IPS-15b (cell line): Measurements from ENCODE around the gene LYRM9.
"Not testable (repeated sequence)": the region's sequence is repeated elsewhere in the genome, so short reads cannot be mapped to it uniquely, and the experiment has no call there.

ENCODE experiments used
- H3K27me3 ChIP-seq: one replicate; pipeline ENCODE4 v1.6.1; 2013; ENCODE audit warnings: low read length; ENCODE audit not compliant: control insufficient read depth, insufficient read depth
- H3K36me3 ChIP-seq: one replicate; pipeline ENCODE4 v1.6.1; 2013; ENCODE audit warnings: low read length; ENCODE audit not compliant: control insufficient read depth, insufficient read depth
- H3K4me1 ChIP-seq: one replicate; pipeline ENCODE4 v1.6.1; 2013; ENCODE audit warnings: mild to moderate bottlenecking, low read length; ENCODE audit not compliant: control insufficient read depth, insufficient read depth
- H3K4me3 ChIP-seq: one replicate; pipeline ENCODE4 v1.5.1; 2013; ENCODE audit warnings: low read depth, low read length
- H3K9ac ChIP-seq: one replicate; pipeline ENCODE4 v1.6.1; 2013; ENCODE audit warnings: low read depth, mild to moderate bottlenecking, low read length
- H3K9me3 ChIP-seq: one replicate; pipeline ENCODE4 v1.6.1; 2013; ENCODE audit warnings: mild to moderate bottlenecking, low read length; ENCODE audit not compliant: control insufficient read depth, insufficient read depth

Gene LYRM9

DNA sequence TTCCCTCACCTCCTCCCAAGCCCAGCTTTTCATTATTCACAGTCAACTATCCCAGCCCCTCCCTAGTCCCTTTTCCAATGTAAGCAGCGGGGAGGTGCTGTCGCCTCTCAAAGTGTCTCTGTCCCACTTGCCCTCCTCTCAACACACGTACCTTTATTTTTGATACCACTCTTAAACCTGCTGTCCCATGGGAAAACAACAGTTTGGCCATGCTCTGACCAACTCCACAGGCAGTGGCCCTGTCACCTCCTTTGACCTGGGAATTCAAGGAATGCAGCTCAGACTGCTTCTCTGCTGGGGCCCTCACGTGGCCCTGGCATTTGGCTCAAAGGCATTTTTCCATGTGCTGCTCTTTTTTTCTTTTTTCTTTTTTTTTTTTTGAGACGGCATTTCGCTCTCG lies 4.2 kb downstream of the LYRM9 start:
- peaks cover 16% of the 10 kb centered on the region for H3K27me3 ChIP-seq
- peaks cover 25% of the 10 kb centered on the region for H3K4me1 ChIP-seq
- H3K9ac ChIP-seq = no peak overlapping the region
- no peaks in the 10 kb centered on the region for H3K36me3 ChIP-seq
- no peaks in the 10 kb centered on the region for H3K9me3 ChIP-seq
- no peak overlapping the region for H3K4me3 ChIP-seq

GRCh38 chr17:27888067-27888466 lies 5.1 kb downstream of the LYRM9 start:
- Histone ChIP-seq H3K9me3 (no peaks in the 10 kb centered on the region), H3K9ac (no peak overlapping the region), H3K36me3 (no peaks in the 10 kb centered on the region), H3K4me3 (no peak overlapping the region), H3K27me3 (peaks cover 16% of the 10 kb centered on the region), H3K4me1 (peaks cover 18% of the 10 kb centered on the region)

- not testable (repeated sequence) for H3K9me3 ChIP-seq, H3K27me3 ChIP-seq, H3K4me3 ChIP-seq, H3K9ac ChIP-seq, H3K36me3 ChIP-seq
- peaks cover 18% of the 10 kb centered on the region for H3K4me1 ChIP-seq
Observed at GRCh38 chr17:27886348-27886906, 6.7 kb downstream of the LYRM9 start.

GRCh38 chr17:27882162-27882840 lies 10.9 kb downstream of the LYRM9 start:
- Histone ChIP-seq H3K36me3 (no peaks in the 10 kb centered on the region), H3K4me3 (no peak overlapping the region), H3K4me1 (no peaks in the 10 kb centered on the region), H3K9me3 (no peaks in the 10 kb centered on the region), H3K27me3 (no peaks in the 10 kb centered on the region), H3K9ac (no peak overlapping the region)

- Histone ChIP-seq H3K4me3 (no peak overlapping the region), H3K4me1 (no peaks in the 10 kb centered on the region), H3K9ac (no peak overlapping the region)
Observed at GRCh38 chr17:27879987-27880608, 13.1 kb downstream of the LYRM9 start.

GRCh38 chr17:27878776-27879562 lies 14.2 kb downstream of the LYRM9 start:
- H3K4me1 ChIP-seq = no peaks in the 10 kb centered on the region
- no peaks in the 10 kb centered on the region for H3K36me3 ChIP-seq
- H3K9me3 ChIP-seq = no peaks in the 10 kb centered on the region
- no peak overlapping the region for H3K4me3 ChIP-seq
- H3K9ac ChIP-seq = no peak overlapping the region
- no peaks in the 10 kb centered on the region for H3K27me3 ChIP-seq

More at GRCh38 chr17:27879987-27880608, 13.1 kb downstream of the LYRM9 start:
- Histone ChIP-seq H3K27me3 (no peaks in the 10 kb centered on the region), H3K9me3 (no peaks in the 10 kb centered on the region), H3K36me3 (no peaks in the 10 kb centered on the region)

GRCh38 chr17:27873746-27874145 lies 19.4 kb downstream of the LYRM9 start:
- no peaks in the 10 kb centered on the region for H3K4me1 ChIP-seq
- H3K36me3 ChIP-seq = no peaks in the 10 kb centered on the region
- no peak overlapping the region for H3K4me3 ChIP-seq
- no peaks in the 10 kb centered on the region for H3K27me3 ChIP-seq
- H3K9me3 ChIP-seq = no peaks in the 10 kb centered on the region
- H3K9ac ChIP-seq = no peak overlapping the region

DNA sequence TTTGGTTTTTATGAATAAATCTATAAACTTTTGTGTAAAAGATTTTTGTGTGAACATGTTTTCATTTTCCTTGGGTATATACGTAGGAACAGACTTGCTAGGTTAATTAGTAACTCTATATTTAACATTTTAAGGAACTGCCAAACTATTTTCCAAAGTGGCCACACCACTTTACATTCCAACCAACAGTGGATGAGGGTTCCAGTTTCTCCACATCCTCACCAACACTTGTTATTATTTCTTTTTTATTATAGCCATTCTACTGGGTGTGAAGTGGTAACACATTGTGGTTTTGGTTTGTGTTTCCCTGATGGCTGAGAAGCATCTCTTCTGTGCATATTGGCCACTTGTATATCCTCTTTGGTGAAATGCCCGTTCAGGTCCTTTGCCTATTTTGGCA lies 20.0 kb downstream of the LYRM9 start:
- H3K9me3 ChIP-seq = no peaks in the 10 kb centered on the region
- H3K4me3 ChIP-seq = no peak overlapping the region
- H3K9ac ChIP-seq = no peak overlapping the region
- H3K4me1 ChIP-seq = no peaks in the 10 kb centered on the region
- H3K36me3 ChIP-seq = no peaks in the 10 kb centered on the region
- H3K27me3 ChIP-seq = no peaks in the 10 kb centered on the region

- Histone ChIP-seq H3K4me3 (no peak overlapping the region), H3K9me3 (no peaks in the 10 kb centered on the region), H3K36me3 (no peaks in the 10 kb centered on the region), H3K27me3 (no peaks in the 10 kb centered on the region), H3K4me1 (no peaks in the 10 kb centered on the region), H3K9ac (no peak overlapping the region)
Observed at GRCh38 chr17:27872776-27873175, 20.4 kb downstream of the LYRM9 start.

GRCh38 chr17:27871407-27871806 lies 21.8 kb downstream of the LYRM9 start:
- Histone ChIP-seq H3K9me3 (no peaks in the 10 kb centered on the region), H3K27me3 (no peaks in the 10 kb centered on the region), H3K36me3 (no peaks in the 10 kb centered on the region), H3K4me3 (no peak overlapping the region), H3K9ac (no peak overlapping the region), H3K4me1 (no peaks in the 10 kb centered on the region)

DNA sequence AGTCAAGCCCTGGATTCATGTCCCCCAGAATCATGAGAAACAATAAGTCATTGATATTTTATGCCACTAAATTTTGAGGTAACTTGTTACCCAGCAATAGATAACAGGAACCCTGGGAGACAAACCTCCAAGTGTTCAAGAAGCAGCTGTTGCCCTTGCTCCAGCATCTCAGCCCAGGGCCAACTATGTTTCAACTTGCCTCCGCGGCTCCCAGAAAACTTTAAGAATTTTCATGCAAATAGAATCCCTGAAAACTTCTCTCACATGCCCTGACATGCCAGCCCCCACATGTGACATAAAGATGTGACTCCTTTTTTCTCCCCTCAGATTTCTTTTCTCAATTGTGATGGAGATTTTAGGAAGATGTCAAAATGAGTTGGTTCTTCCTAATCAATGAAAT lies 22.8 kb downstream of the LYRM9 start:
- H3K27me3 ChIP-seq = no peaks in the 10 kb centered on the region
- H3K36me3 ChIP-seq = no peaks in the 10 kb centered on the region
- no peak overlapping the region for H3K4me3 ChIP-seq
- H3K9ac ChIP-seq = no peak overlapping the region
- H3K9me3 ChIP-seq = no peaks in the 10 kb centered on the region
- H3K4me1 ChIP-seq = no peaks in the 10 kb centered on the region
